Ishikawa (cell line): ENCODE measurements around the gene HLCS.

ENCODE experiments used
- CEBPB ChIP-seq: IDR thresholded peaks from 2 replicates; pipeline ENCODE4 v1.6.1; 2012
- EP300 ChIP-seq: IDR thresholded peaks from 2 replicates; pipeline ENCODE4 v1.6.1; 2012; ENCODE audit warnings: borderline replicate concordance
- RAD21 ChIP-seq: IDR thresholded peaks from 2 replicates; pipeline ENCODE4 v1.6.1; 2012; ENCODE audit warnings: low read depth
- TAF1 ChIP-seq: IDR thresholded peaks from 2 replicates; pipeline ENCODE4 v1.6.1; 2012; ENCODE audit warnings: low read depth, mild to moderate bottlenecking
- TCF12 ChIP-seq: IDR thresholded peaks from 2 replicates; pipeline ENCODE4 v1.6.1; 2012; ENCODE audit warnings: low read depth
- TF ChIP-seq, protein P1 (sequence below): IDR thresholded peaks from 2 replicates; pipeline ENCODE4 v1.6.1; 2012
- TF ChIP-seq, protein P2 (sequence below): IDR thresholded peaks from 2 replicates; pipeline ENCODE4 v1.6.1; 2012; ENCODE audit warnings: low read depth, mild to moderate bottlenecking
- TF ChIP-seq, protein P3 (sequence below): IDR thresholded peaks from 2 replicates; pipeline ENCODE4 v1.6.1; 2012

DNA sequence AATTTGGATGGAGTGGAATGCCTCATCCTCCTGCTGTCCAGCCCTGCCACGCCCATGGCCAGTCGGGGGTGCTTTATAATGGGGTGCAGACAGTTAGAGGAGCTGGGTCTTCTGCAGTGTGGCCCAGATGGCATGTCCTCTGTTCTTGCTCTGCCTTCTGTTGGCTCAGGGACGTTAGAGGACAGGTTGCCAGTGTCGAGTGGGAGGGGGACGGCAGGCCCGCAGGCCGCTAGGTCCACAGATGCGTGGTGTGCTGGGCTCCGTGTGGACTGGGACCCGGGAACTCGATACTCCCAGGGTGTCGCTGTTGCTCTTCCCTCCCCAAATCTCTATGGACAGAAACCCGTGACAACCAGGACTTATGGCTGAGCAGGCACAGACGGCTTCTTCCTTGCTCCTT, 234.3 kb downstream of the HLCS start:
- TF ChIP-seq CEBPB (no peak), EP300 (no peak), RAD21 (no peak), TAF1 (no peak), TCF12 (no peak)
- TF ChIP-seq, protein P1, sequence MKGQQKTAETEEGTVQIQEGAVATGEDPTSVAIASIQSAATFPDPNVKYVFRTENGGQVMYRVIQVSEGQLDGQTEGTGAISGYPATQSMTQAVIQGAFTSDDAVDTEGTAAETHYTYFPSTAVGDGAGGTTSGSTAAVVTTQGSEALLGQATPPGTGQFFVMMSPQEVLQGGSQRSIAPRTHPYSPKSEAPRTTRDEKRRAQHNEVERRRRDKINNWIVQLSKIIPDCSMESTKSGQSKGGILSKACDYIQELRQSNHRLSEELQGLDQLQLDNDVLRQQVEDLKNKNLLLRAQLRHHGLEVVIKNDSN: no peak
- TF ChIP-seq, protein P2, sequence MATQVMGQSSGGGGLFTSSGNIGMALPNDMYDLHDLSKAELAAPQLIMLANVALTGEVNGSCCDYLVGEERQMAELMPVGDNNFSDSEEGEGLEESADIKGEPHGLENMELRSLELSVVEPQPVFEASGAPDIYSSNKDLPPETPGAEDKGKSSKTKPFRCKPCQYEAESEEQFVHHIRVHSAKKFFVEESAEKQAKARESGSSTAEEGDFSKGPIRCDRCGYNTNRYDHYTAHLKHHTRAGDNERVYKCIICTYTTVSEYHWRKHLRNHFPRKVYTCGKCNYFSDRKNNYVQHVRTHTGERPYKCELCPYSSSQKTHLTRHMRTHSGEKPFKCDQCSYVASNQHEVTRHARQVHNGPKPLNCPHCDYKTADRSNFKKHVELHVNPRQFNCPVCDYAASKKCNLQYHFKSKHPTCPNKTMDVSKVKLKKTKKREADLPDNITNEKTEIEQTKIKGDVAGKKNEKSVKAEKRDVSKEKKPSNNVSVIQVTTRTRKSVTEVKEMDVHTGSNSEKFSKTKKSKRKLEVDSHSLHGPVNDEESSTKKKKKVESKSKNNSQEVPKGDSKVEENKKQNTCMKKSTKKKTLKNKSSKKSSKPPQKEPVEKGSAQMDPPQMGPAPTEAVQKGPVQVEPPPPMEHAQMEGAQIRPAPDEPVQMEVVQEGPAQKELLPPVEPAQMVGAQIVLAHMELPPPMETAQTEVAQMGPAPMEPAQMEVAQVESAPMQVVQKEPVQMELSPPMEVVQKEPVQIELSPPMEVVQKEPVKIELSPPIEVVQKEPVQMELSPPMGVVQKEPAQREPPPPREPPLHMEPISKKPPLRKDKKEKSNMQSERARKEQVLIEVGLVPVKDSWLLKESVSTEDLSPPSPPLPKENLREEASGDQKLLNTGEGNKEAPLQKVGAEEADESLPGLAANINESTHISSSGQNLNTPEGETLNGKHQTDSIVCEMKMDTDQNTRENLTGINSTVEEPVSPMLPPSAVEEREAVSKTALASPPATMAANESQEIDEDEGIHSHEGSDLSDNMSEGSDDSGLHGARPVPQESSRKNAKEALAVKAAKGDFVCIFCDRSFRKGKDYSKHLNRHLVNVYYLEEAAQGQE: no peak
- TF ChIP-seq, protein P3, sequence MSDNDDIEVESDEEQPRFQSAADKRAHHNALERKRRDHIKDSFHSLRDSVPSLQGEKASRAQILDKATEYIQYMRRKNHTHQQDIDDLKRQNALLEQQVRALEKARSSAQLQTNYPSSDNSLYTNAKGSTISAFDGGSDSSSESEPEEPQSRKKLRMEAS: no peak
